ENCODE results near the gene INHBB. TPM values are rescaled to one million over a fixed set of nuclear protein-coding genes. Genes with fewer than 3 reads are reported as not detected.
"Not testable (repeated sequence)": the region's sequence is repeated elsewhere in the genome, so short reads cannot be mapped to it uniquely, and the experiment has no call there.

Gene INHBB
- total RNA-seq, 6 donors from 2014 or later: 2.3 to 12.4 (median 8.0) TPM

DNA sequence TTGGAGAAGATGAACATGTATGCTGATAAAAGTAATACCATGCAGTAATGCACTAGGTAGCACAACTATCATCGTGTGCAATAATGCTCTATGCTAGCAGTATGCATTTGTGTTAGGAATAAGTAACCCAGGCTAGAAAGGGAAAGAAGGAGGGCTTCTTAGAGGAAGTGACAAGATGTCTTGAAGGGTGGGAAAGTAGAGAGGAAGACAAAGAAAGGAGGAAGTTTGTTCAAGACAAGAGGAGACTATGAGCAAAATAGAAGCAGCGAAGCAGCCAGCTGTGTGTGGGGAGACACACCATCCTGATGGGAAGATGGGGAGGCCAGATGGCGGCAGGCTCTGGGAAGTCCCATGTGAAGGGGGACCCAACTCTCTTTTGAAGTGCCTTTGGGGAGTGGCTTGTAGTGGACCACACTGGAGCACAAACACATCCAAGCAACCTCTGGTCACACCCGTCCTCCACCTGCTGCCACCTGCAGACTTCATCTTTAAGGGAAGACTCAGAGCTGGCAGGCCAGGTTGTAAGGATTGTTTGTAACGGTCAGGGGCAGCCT, 39.9 kb upstream of the INHBB start:
- TF ChIP-seq EP300 (IDR thresholded peaks at IDR 0.05): no peak
- TF ChIP-seq, protein P1, sequence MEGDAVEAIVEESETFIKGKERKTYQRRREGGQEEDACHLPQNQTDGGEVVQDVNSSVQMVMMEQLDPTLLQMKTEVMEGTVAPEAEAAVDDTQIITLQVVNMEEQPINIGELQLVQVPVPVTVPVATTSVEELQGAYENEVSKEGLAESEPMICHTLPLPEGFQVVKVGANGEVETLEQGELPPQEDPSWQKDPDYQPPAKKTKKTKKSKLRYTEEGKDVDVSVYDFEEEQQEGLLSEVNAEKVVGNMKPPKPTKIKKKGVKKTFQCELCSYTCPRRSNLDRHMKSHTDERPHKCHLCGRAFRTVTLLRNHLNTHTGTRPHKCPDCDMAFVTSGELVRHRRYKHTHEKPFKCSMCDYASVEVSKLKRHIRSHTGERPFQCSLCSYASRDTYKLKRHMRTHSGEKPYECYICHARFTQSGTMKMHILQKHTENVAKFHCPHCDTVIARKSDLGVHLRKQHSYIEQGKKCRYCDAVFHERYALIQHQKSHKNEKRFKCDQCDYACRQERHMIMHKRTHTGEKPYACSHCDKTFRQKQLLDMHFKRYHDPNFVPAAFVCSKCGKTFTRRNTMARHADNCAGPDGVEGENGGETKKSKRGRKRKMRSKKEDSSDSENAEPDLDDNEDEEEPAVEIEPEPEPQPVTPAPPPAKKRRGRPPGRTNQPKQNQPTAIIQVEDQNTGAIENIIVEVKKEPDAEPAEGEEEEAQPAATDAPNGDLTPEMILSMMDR (IDR thresholded peaks at IDR 0.05): no peak
- no peak for TF ChIP-seq POLR2A (IDR thresholded peaks at IDR 0.05)
- TF ChIP-seq POLR2AphosphoS5 (IDR thresholded peaks at IDR 0.05): no peak
- H3K4me1 ChIP-seq: peaks cover 0 to 5% (median 0%) of the 10 kb centered on the region in 4 donors
- H3K36me3 ChIP-seq: peaks cover 0 to 30% (median 0%) of the 10 kb centered on the region in 4 donors
- ATAC-seq (ENCODE audit: low FRiP score in 2 of 2): no peak
- no peak overlapping the region for H3K4me3 ChIP-seq
- DNase-seq: no peak
- H3K27ac ChIP-seq: no peak overlapping the region
- no peaks in the 10 kb centered on the region for H3K27me3 ChIP-seq
- 75 to 86% methylated on average over 5 of the region's 5 CpGs for WGBS, 2 donors
- H3K9me3 ChIP-seq: no peaks in the 10 kb centered on the region

DNA sequence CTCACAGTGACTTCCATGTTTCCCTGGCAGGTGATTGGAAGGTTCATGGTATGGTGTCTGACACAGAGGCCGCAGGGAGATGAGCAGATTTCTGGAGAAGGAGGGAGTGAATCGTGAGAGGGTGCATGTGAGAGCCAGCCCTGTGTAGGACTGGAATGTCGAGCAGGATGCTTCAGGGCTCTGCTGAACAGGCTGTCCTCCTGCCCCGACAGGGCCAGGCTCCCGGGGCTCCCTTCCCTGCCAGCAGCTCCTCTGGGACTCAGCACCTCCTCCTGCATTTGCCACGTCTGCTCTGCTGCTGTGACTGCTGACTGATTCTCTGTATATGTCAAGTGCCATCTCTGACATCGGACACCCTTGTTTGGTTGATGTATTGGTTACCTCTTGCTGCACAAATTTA, 38.5 kb upstream of the INHBB start:
- TF ChIP-seq, protein P1 (IDR thresholded peaks at IDR 0.05): no peak
- TF ChIP-seq EP300 (IDR thresholded peaks at IDR 0.05): no peak
- WGBS, 2 donors: 66 to 80% methylated on average over 7 of the region's 7 CpGs
- H3K27ac ChIP-seq: no peak overlapping the region
- no peak for ATAC-seq (ENCODE audit: low FRiP score in 2 of 2)
- H3K36me3 ChIP-seq: peaks cover 0 to 19% (median 0%) of the 10 kb centered on the region in 4 donors
- H3K4me1 ChIP-seq: peaks cover 0 to 6% (median under 1%) of the 10 kb centered on the region in 4 donors
- no peaks in the 10 kb centered on the region for H3K27me3 ChIP-seq
- H3K4me3 ChIP-seq: no peak overlapping the region
- no peaks in the 10 kb centered on the region for H3K9me3 ChIP-seq
- DNase-seq: no peak

DNA sequence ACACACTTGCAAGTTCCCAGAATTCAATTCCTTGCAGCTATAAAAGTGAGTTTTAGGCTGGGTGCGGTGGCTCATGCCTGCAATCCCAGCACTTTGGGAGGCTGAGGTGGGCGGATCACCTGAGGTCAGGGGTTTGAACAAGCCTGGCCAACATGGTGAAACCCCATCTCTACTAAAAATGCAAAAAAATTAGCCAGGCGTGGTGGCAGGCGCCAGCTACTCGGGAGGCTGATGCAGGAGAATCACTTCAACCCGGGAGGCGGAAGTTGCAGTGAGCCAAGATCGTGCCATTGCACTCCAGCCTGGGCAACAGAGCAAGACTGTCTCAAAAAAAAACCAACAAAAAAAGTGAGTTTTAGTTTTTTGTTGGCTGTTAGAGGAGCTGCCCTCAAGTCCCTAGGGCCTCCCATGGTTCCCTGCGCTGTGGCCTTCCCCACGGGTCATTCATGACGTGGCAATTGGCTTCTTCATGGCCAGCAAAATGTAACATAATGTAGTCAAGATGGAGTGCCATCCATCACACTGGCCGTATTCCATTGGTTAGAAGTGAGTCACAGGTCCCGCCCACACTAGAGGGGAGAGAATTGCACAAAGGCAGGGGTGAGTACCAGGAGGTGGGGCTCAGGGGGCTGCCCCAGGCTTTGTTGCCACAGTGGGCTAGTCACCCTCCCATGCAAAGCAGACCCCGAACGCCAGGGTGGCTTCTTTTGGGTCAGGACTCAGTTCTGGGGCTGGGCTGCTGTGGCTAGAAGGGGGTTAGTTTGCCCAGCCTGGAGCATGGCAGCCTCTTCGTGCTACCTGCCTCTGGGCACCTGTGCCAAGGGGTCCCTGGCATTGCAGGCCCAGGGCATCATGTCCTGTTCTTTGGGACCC, 37.7 kb upstream of the INHBB start:
- TF ChIP-seq POLR2AphosphoS5 (IDR thresholded peaks at IDR 0.05) (no peak), POLR2A (IDR thresholded peaks at IDR 0.05) (no peak), EP300 (IDR thresholded peaks at IDR 0.05) (no peak)
- TF ChIP-seq, protein P1 (IDR thresholded peaks at IDR 0.05): no peak
- 95 to 96% methylated on average over 14 to 16 of the region's 16 CpGs for WGBS, 2 donors
- no peak overlapping the region for H3K27ac ChIP-seq
- peaks cover 0 to 11% (median 0%) of the 10 kb centered on the region in 4 donors for H3K36me3 ChIP-seq
- ATAC-seq (ENCODE audit: low FRiP score in 2 of 2) (no peak), DNase-seq (no peak)
- H3K4me1 ChIP-seq: peaks cover 5 to 14% (median 8%) of the 10 kb centered on the region in 4 donors
- no peaks in the 10 kb centered on the region for H3K9me3 ChIP-seq
- no peak overlapping the region for H3K4me3 ChIP-seq
- H3K27me3 ChIP-seq: no peaks in the 10 kb centered on the region

DNA sequence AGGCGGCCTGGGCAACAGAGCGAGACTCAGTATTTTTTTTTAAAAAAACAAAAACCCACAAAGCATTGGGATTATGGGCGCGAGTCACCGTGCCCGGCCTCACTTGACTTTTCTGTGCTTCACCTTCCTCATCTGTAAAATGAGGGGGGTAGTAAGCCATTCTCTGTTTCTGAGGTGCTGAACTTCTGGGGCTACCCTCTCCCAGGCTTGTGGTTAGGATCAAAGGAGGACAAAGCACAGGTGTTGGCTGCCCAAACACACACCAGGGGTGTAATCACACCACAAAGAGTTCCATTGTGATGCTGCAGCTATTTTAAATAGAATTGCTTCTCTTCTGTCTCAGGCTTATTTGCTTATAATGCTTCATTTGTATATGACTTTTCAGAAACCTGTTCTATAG, 35.8 kb upstream of the INHBB start:
- Histone ChIP-seq H3K9me3 (no peaks in the 10 kb centered on the region), H3K27ac (no peak overlapping the region), H3K4me3 (no peak overlapping the region), H3K27me3 (no peaks in the 10 kb centered on the region), H3K4me1 (peaks cover 9 to 27% (median 11%) of the 10 kb centered on the region in 4 donors), H3K36me3 (peaks cover 0 to 4% (median 0%) of the 10 kb centered on the region in 4 donors)
- ATAC-seq (ENCODE audit: low FRiP score in 2 of 2) (no peak), DNase-seq (no peak)
- 89 to 93% methylated on average over 6 of the region's 6 CpGs for WGBS, 2 donors
- no peak for TF ChIP-seq POLR2AphosphoS5 (IDR thresholded peaks at IDR 0.05)
- TF ChIP-seq, protein P1 (IDR thresholded peaks at IDR 0.05): no peak
- no peak for TF ChIP-seq EP300 (IDR thresholded peaks at IDR 0.05)
- no peak for TF ChIP-seq POLR2A (IDR thresholded peaks at IDR 0.05)

DNA sequence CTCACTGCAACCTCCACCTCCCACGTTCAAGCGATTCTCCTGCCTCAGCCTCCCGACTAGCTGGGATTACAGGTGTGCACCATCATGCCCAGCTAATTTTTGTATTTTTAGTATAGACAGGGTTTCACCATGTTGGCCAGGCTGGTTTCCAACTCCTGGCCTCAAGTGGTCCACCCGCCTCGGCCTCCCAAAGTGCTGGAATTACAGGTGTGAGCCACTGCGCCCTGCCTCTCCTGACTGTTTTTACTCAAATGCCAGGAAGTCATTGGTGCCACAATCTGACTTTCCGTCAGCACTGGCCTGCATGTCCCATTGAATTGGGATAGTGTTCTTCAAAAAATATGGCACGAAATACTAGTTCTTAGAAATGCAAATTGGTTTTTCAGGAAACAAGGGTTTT, 35.1 kb upstream of the INHBB start:
- ATAC-seq (ENCODE audit: low FRiP score in 2 of 2): not testable (repeated sequence)

More for the DNA sequence above, 35.1 kb upstream of the INHBB start:
- DNase-seq, H3K27ac ChIP-seq, H3K4me3 ChIP-seq, H3K9me3 ChIP-seq, H3K27me3 ChIP-seq, H3K36me3 ChIP-seq: not testable (repeated sequence)
- WGBS, 2 donors: 89 to 94% methylated on average over 8 of the region's 8 CpGs
- H3K4me1 ChIP-seq: peaks cover 9 to 22% (median 11%) of the 10 kb centered on the region in 4 donors
